GM20000 (cell line): Measurements from ENCODE around the gene CEP112.
"Not testable (repeated sequence)": the region's sequence is repeated elsewhere in the genome, so short reads cannot be mapped to it uniquely, and the experiment has no call there.

ENCODE experiments used
- DNase-seq: peaks from one replicate; pipeline ENCODE4 v3.0.0; 2012; ENCODE audit warnings: low spot score
- TF ChIP-seq, protein P1 (sequence below): IDR thresholded peaks from 2 replicates; pipeline ENCODE4 v1.5.1; 2012; ENCODE audit warnings: mild to moderate bottlenecking, control low read depth; ENCODE audit errors: extremely low read depth, missing control alignments

CEP112 gene

GRCh38 chr17:66171692-66172091, 20.2 kb downstream of the CEP112 start:
- DNase-seq, result no peak
- TF ChIP-seq, protein P1, sequence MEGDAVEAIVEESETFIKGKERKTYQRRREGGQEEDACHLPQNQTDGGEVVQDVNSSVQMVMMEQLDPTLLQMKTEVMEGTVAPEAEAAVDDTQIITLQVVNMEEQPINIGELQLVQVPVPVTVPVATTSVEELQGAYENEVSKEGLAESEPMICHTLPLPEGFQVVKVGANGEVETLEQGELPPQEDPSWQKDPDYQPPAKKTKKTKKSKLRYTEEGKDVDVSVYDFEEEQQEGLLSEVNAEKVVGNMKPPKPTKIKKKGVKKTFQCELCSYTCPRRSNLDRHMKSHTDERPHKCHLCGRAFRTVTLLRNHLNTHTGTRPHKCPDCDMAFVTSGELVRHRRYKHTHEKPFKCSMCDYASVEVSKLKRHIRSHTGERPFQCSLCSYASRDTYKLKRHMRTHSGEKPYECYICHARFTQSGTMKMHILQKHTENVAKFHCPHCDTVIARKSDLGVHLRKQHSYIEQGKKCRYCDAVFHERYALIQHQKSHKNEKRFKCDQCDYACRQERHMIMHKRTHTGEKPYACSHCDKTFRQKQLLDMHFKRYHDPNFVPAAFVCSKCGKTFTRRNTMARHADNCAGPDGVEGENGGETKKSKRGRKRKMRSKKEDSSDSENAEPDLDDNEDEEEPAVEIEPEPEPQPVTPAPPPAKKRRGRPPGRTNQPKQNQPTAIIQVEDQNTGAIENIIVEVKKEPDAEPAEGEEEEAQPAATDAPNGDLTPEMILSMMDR, result no peak

- DNase-seq, result no peak
- TF ChIP-seq, protein P1, result no peak
Observed at GRCh38 chr17:66171172-66171571, 20.8 kb downstream of the CEP112 start.

DNA sequence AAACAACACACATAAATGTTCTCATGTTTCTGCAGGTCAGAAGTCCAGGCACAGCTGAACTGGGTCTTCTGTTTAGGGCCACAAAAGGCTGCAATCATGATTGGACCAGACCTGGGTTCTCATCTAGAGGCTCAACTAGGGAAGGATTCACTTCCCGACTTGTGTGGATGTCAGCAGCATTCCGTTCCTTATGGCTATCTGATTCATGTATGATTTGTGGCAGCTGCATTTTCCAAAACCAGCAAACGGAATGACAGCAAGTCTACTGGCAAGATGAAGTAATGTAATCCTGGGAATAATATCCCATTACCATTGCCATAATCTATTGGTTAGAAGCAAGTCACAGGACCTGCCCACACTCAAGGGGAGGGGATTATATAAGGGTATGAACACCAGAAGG, 22.1 kb downstream of the CEP112 start:
- no peak for DNase-seq
- TF ChIP-seq, protein P1, result no peak

- DNase-seq, result no peak
- TF ChIP-seq, protein P1, result no peak
Observed at GRCh38 chr17:66167189-66167815, 24.6 kb downstream of the CEP112 start.

GRCh38 chr17:66165537-66166123, 26.3 kb downstream of the CEP112 start:
- TF ChIP-seq, protein P1, result peak; percentile 51
- peak; percentile 52 for DNase-seq

- not testable (repeated sequence) for DNase-seq
Observed at GRCh38 chr17:66155055-66155454, 36.9 kb downstream of the CEP112 start.

DNA sequence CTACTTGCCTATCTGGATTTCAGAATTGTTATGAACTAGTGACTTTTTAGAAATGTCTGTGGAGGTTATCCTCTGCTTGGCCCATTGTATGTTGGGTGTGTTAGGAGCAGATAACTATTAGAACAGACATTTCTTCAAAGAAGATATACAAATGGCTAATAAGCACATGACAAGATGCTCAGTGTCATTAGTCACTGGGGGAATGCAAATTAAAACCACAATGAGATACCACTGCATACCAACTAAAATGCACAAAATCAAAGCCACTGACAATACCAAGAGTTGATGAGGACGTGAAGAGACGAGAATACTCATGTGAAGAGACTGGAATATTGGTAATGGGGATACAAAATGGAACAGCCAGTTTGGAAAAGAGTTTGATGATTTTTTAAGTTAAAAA, 39.2 kb downstream of the CEP112 start:
- TF ChIP-seq, protein P1, result no peak
- no peak for DNase-seq

GRCh38 chr17:66150708-66151107, 41.2 kb downstream of the CEP112 start:
- TF ChIP-seq, protein P1, result no peak
- no peak for DNase-seq
